ENCODE measurements around the gene RNF113B.
A peak's percentile ranks its signal among the peaks of the same experiment; 100 is the strongest.

The RNF113B gene

DNA sequence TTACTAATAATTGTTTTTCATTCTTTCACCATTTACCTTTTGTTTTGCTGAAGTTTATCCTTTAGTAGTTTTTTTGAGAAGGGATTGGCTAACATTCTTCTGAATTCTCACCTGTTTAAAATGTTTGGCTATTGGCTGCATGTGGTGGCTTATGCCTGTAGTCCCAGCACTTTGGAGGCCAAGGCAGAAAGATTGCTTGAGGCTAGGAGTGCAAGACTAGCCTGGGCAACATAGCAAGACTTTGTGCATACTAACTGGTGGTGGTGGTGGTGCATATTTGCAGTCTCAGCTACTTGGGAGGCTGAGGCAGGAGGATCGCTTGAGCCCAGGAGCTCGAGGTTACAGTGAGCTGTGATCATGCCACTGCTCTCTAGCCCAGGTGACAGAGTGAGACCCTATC is 27.5 kb upstream of the RNF113B start:
- no peak for DNase-seq (ENCODE audit: low read depth in 2 of 2)

DNA sequence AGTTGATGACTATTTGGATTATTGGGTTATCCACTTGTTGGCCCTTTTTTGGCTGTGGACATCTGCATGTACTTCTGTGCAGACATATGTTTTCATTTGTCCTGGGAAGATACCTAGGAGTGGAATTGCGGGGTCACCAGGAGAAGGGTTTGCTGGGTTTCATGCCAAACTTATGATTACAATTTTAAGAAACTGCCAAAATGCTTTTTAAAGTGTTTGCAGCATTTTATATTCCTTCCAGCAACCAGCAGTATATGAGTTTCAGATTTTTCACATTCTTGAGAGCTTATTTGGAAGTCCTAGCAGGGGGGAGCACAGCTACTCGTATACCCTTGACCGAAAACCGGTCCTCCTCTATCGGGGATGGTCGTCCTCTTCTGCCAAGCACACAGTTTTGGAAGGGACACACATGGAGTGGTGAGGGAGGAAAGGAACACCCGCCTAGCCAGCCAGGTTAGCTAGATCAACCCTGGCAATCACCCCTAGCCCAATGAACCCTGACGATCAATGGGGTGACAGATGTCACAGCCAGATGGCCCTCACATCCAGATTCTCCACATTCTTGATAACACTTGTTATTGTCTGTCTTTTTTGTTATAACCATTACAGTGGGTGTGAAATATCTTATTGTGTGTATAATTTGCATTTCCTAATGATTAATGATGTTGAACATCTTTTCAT is 26.7 kb upstream of the RNF113B start:
- DNase-seq (ENCODE audit: low read depth in 2 of 2), result peak in 1 of 2 experiments; percentile 42

DNA sequence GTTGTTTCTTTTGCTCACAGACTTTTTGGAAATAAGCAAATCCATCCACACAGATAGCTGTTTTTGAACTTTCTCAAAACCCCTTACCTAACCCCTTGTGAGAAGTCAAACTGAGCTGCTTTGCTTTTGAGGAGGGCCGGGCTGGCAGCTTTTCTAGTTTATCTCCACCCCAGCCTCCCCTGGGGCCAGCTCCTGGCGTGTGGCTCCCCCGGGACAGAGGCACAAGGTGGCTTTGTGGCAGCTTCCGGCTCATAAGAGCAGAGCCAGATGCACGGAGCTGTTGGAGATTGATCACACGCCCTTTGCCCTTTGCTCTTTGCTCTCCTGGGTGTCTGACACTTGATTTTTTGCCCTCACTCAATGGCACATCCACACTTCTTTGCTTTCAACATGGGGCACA is 24.9 kb upstream of the RNF113B start:
- no peak for DNase-seq (ENCODE audit: low read depth in 2 of 2)

DNA sequence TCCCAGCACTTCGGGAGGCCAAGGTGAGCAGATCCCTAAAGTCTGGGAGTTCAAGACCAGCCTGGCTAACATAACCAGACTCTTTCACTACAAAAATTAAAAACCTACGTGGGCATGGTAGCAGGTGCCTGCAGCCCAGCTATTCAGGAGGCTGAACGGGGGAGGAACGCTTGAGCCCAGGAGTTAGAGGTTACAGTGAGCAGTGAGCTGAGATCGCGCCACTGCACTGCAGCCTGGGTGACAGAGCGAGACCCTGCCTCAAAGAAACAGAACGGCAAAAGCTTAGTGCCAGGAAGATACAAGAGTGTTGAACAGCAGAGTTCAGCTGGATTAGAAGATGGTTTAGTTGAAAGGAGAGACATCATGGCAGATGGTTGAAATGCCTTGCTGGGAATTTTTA is 24.1 kb upstream of the RNF113B start:
- no peak for DNase-seq (ENCODE audit: low read depth in 2 of 2)

DNA sequence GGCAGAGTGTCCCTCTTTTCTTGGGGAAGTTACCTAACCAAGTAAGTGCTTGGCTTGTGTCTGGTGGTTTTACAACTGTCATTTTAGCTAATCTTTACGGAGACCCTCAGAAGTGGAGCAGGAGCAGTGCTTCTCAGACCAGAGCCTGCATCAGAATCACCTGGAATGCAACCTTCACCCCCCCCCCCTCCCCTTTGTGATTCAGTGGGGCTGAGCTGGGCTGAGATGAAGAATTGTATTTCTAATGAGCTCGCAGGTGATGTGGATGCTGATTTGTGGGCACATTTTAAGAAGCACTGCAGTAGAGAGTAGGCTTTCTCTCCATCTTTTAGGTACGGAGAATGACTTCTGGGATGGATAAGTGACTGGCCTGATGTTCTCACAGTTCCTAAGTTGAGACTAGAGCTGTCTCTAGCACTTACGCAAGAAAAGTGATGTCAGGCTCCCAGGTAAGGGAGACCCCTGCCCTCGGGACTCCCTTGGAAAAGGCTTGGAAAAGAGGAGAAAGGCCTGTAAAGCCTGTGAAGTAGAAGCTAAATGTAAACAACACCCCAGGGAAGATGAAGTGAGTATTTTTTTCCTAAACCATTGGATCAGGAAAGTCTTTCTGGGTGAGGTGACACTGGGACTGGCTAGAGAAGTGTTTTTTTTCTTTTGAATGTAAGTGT is 23.3 kb upstream of the RNF113B start:
- DNase-seq (ENCODE audit: low read depth in 2 of 2), result no peak

DNA sequence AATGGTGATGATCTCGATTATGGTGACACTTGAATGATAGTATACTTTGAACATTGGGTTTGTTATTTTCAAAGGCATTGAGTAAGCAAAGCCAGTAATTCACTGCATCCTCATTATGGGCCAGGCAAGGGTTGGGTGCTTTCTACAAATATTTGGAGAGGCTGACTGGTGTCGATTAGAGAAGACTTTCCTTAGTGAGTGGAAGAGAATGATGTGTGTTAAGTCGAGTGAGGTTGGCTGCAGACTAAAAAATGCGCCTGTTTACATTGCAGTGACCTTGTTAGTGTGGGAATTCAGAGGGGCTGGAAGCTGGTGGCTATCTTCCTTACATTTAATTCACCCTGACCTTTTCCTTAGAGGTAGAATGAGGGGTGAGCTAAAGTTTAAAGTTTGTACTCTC is 22.4 kb upstream of the RNF113B start:
- DNase-seq (ENCODE audit: low read depth in 2 of 2), result no peak

DNA sequence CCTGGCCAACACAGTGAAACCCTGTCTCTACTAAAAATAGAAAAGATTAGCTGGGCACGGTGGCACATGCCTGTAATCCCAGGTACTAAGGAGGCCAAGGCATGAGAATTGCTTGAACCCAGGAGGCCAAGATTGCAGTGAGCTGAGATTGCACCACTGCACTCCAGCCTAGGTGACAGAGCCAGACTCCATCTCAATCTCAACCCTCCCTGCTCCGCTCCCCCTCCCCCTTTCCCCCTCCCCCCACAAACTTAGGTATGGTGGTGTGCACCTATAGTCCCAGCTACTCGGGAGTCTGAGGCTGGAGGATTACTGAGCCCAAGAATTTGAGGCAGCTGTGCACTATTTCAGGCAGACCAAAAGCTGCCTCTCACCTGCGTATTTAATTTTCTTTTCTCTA is 21.6 kb upstream of the RNF113B start:
- no peak for DNase-seq (ENCODE audit: low read depth in 2 of 2)

DNA sequence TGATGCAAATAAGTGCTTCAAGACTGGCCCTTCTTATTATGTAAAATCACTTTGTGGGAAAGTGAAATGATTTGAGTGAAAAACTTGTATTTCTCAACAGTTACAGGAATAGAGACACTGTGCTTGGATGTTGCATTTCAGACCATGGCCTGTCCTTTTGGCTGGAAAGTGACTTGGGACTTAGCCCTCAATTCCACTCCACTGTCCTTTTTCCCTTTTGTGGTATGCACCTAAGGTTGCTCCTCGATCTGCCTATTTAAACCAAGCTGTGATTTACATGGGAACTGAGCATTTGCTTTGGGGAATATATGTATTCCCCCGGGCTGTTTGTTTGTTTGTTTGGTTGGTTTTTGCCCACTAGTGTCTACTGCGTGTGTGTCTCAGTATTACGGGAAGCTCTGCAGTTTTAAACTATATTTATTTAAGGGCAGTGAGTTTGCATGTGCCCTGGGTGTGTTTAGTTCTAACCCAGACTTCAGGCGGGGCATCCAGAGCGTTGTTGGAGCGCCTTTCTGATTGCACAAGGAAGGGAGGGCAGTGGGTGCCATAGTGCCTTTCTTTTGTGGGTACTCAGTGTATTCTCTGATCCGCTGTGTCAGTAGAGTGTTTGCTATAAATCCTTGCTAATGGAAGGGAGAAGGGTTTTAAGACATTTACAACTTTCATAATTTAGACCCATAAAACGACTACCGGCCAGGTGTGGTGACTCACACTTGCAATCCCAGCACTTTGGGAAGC is 18.2 kb upstream of the RNF113B start:
- DNase-seq (ENCODE audit: low read depth in 2 of 2), result no peak

DNA sequence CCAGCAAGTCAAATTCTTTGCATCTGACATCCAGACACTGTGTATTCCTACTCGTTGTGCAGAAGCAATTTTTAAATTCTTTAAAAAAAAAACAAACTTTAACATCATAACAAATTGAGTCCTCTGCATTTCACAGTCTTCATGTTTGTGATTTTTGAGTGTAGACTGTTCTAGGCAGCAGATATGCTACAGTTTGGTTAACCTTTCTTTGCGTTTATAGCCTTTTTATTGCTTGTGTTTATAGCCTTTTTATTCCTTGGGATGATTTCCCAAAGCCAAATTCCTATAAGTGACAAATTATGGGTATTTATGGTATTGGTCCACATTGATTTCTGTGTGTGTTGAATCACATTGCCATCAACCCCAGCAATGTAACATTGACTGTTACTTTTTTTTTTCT is 14.9 kb upstream of the RNF113B start:
- no peak for DNase-seq (ENCODE audit: low read depth in 2 of 2)

DNA sequence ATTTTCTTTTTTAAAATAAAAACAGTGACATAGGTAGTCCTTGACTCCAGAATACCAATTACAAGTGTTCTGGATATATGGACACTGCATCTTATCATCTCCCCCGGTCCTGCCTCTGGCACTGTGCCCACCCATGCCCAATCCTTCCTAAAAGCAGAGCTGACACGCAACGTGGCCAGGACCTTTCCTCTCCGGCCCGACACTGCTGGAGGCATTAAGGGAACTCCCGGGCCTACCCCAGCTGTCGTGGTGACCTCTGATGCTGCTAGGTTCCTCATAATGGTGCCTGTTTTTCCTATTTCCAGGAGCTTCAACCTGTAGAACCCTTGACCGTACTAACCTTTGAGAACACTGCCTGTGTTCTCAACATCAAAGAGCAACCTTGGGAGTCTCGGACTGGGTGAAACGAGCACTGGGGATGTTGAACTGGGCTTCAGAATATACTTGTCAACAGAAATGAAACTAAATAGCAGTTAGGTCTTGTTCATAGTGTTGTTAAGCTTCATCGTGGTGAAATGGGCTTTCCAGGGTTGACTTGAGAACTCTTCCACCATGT is 13.9 kb upstream of the RNF113B start:
- DNase-seq (ENCODE audit: low read depth in 2 of 2), result no peak

DNA sequence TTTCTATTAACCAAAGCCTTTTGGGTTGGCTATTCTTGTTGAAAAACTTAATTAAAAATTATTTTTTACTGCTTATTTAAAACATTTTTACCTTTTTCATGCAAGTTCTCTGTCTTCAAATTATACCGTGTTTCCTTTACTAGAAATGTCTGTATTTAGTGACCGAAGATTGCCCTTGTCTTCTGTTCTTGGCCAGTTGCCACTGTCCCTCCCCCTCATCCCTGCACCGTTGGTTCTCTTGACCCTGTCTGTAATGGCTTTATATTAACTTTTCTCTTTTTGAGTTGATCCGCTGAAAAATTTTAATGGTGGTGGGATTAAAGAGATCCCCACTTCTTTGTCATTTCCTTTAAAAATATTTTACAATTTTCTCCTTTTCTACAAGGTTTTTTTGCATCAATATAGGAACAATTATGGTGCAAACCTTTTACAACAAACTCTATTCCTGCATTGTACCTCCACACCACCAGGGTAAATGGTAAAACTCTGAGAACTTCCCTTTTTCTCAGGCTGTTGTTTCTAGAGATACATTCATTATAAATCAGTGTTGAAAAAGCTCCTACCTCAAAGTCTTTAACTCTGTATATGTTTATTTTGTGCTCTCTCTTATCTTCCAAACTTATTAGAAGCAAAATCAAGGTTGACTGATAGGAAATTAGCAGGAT is 12.9 kb upstream of the RNF113B start:
- DNase-seq (ENCODE audit: low read depth in 2 of 2), result no peak

DNA sequence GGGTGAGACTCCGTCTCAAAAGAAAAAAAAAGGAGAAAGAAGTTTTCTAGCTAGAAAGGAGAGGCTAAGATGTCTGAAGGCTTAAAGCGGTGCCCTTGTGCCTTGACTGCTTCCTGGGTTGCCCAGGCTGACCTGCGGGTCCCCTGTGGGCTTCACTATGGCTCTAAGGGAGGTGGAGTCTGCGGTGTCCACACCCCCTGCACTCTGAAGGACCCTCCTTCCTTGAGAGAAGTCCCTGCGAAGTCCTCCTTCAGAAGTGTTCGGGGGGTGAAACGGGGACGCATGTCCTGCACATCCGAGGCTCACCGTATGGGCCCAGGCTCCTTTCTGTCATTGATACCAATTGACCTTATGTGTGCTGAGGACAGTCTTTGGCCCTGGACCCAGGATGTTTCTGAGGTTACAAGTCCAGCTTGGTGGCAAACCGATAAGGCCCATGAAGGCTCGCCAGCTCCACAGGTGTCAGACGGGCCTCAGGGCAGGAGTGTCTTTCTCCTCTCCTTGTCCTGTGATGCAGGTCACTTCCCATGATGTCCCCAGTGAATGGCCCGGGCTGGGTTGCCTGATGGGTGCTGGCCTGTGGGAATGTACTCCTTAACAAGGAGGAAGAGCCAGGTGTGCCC is 11.6 kb upstream of the RNF113B start:
- no peak for DNase-seq (ENCODE audit: low read depth in 2 of 2)

DNA sequence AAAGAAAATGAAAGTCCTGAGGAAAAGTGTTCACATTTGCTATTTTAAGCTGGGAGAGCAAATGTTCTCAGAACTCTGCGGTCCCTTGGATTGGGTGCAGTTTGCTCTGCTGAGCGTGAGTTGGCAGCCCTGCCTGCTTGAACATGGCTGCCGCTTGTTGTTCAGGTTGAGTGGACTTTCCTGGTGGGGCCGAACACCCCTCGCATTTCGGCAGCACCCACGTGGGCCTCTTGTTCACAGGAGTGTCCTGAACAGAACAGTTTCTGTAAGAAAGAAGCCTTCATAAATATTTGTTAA is 10.8 kb upstream of the RNF113B start:
- no peak for DNase-seq (ENCODE audit: low read depth in 2 of 2)

DNA sequence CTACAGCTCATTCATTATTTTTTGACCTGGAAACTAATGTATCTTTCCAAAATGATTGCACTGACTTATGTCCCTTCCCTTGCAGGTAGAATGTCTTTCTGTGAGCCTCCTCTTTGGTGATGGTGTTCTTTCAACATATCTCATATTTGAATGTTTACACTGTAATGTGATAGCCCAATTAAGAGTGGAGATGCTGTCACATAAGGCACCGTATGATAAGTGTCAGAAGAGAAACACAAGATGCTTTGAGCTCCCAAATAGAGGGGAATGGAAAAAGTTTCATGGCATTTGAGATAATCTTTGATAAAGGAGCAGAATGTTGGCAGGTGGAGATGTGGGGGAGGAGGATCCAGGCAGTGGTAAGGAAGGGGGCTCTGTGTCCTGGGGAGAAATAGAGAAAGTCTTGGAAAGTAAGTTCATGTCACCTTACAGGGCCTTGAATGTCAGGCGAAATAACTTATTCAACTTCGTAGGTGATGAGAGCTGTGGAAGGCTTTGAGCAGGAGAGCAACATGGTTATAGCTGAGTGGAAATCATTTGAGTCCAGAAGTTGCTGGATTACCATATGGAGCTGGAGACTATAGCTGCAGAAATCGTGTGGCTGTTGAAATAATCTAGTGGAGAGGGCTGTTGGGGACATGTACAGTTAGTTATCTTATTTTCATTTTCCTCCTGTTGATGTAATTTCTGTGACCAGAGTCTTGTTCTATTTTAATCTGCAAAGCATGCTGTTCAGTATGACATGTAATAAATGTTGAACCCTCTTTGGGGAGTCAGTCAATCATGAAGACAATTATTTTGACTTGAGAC is 10.3 kb upstream of the RNF113B start:
- no peak for DNase-seq (ENCODE audit: low read depth in 2 of 2)

DNA sequence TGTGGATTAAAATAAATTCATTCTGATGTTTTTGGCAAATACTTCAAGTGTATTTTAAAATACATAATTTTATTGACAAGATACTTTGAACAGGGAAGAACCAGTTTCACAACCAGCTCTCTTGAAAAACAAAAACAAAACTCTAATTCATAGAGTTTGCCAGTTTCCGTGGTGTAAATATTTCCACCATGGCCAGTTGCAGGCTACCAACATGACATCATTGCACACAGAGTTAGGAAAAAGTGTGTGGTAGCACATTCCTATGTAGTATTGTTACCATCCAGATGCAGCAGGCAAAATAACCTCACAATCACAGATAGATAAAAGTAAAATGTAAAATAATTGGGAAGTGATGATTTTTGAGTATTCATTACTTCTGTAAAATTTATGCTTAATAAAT is 7.7 kb upstream of the RNF113B start:
- DNase-seq (ENCODE audit: low read depth in 2 of 2), result no peak

DNA sequence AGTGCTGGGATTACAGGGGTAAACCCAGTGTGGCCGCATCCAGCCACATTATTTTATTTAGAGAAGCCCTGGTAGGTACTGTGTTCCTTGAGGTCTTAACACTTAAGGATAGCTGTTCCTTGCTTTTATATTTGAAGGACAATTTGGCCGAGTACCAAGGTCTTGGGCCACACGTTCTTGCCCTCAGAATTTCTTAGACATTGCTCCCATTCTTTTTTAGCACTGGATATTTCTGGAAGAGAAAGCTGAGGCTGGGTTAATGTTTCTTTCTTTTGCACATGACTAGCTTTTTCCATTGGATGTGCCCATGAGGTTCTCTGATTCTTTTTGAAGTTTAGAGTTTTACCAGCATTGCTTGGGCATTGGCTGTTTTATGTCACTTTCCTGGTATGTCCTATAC is 5.5 kb upstream of the RNF113B start:
- no peak for DNase-seq (ENCODE audit: low read depth in 2 of 2)

DNA sequence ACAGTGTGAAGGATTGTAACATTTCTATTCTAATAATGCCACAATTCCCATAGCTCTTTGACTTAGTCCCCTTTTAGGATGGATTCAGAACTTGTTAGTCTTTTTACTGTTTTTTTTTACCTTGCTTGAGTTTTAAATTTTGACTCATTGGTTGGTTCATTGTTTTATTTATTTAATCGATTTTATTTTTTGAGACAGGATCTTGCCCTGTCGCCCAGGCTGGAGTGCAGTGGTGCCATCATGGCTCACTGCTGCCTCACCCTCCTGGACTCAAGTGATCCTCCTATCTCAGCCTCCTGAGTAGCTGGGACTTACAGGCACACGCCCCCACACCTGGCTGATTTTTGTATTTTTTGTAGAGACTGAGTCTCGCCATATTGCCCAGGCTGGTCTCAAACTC is 5.1 kb upstream of the RNF113B start:
- DNase-seq (ENCODE audit: low read depth in 2 of 2), result no peak

DNA sequence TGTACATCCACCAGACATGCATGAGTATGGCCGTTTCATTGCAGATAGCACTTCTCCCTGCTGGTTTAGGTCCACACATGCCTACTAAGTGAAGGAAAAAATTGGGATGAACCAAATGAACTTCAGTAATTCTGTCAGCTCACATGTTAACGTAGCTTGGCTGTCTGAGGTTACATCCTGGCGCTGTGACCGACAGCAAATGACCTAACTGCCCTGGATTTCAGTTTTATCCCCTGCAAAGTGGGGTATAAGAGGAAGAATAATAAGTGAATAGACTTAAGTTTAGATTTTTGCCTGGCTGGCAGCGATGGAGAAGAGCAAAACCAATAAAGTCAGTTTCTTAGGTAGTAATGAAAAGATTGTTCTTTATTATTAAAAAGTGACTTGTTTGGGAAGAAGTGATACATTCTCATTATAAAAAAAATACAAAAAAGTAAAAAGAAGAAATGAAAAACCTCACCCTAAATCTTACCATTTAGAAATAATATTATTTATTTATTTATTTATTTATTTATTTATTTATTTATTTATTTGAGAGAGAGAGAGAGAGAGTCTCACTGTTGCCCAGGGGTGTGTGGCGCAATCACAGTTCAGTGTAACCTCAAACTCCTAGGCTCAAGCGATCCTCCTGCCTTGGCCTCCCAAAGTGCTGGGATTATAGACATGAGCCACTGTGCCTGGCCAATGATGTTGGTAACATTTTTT is 4.2 kb upstream of the RNF113B start:
- no peak for DNase-seq (ENCODE audit: low read depth in 2 of 2)

DNA sequence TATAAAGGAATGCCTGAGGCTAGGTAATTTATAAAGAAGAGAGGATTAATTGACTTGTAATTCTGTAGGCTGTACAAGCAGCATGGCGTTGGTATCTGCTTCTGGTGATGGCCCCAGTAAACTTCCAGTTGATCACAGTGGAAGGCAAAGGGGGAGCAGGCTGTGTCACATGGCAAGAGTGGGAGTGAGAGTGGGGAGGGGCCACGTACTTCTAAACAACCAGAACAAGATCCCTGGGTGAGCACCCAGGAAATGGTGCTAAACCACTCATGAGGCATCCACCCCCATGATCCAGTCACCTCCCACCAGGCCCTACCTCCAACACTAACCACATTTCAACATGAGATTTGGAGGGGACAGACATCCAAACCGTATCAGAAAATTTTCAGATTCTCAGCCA is 3.0 kb upstream of the RNF113B start:
- no peak for DNase-seq (ENCODE audit: low read depth in 2 of 2)

DNA sequence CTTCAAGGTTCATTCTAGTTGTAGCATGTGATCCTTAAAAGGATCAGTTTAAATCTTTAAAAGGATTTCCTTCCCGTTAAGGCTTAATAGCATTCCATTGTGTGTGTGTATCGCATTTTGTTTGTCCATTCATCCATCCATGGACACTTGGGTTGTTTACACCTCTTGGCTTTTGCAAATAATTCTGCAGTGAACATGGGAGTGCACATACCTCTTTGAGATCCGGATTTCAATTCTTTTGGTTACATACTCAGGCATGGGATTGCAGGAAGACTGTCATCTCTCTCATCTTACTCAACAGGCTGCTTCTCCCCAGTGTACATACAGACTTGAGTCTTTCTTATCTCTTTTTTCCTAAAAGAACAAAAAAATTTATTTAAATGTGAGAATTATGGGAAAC is 1.2 kb downstream of the RNF113B start:
- no peak for DNase-seq (ENCODE audit: low read depth in 2 of 2)

DNA sequence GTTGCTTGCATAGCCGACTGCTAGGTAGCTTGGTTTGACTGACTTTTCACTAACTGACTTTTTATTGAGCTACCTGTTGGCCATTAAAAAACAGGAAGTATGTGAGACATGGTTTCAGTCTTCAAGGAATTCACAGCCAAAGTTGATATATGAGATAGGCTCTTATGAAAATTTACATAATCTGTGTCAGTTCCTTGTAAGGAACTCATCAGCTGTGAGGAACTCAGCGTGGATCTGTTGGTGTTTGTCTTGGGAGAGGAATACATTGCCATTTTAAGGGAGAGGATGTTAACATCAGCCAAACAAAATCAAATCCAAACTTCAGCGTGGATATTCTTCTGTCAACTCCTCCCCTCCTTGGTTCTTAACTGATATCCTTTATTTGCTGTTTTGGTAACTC is 2.0 kb downstream of the RNF113B start:
- DNase-seq (ENCODE audit: low read depth in 2 of 2), result no peak
